Ovary (tissue), 3 donors: ENCODE data around the gene DAP.

Experiments used
- CTCF ChIP-seq, 3 donors: fragments of 450-650 bp in 2 of 3; fragments of 200-600 bp in 1 of 3; IDR thresholded peaks; one replicate each; pipeline versions ENCODE4 v1.5.1 to v1.8.0; 2016 to 2022; ENCODE audit warnings: antibody characterized with exemption in 3 of 3, mild to moderate bottlenecking in 1 of 3
- EP300 ChIP-seq: sonication (generic); formaldehyde crosslinking; IDR thresholded peaks from one replicate; pipeline ENCODE4 v1.6.1; 2017; ENCODE audit warnings: antibody characterized with exemption
- POLR2A ChIP-seq: fragments of 450-650 bp; IDR thresholded peaks from one replicate; pipeline ENCODE4 v1.6.1; 2017; ENCODE audit warnings: antibody characterized with exemption, mild to moderate bottlenecking, moderate library complexity
- donor health status: DM: no; HTN: no; CAD: no.

- TF ChIP-seq POLR2A: no peak
- no peak for TF ChIP-seq CTCF (IDR thresholded peaks at IDR 0.05)
- no peak for TF ChIP-seq EP300
These were observed 86.9 kb downstream of the DAP start for GRCh38 chr5:10674096-10674495.
